SK-N-MC (cell line): ENCODE data around the gene BAD.

ENCODE experiments used
- EZH2 ChIP-seq: fragments of 200-600 bp; sonication (generic); IDR thresholded peaks from one replicate; pipeline ENCODE4 v1.6.1; 2017; ENCODE audit warnings: antibody characterized with exemption
- FOXP2 ChIP-seq: optimal IDR thresholded peaks from 2 replicates; pipeline ENCODE3; 2011; ENCODE audit warnings: mild to moderate bottlenecking, moderate library complexity; ENCODE audit not compliant: insufficient read depth; ENCODE audit errors: extremely low read length, control extremely low read depth
- POLR2AphosphoS5 ChIP-seq: IDR thresholded peaks from 2 replicates; pipeline ENCODE4 v1.6.1; 2012; ENCODE audit warnings: mild to moderate bottlenecking, low read depth, low read length, borderline replicate concordance

GRCh38 chr11:64331569-64332371 is 47.3 kb upstream of the BAD start:
- no peak for TF ChIP-seq EZH2
- TF ChIP-seq POLR2AphosphoS5 = no peak
- TF ChIP-seq FOXP2 = no peak
